ENCODE measurements around the gene STMND1.

STMND1 gene

DNA sequence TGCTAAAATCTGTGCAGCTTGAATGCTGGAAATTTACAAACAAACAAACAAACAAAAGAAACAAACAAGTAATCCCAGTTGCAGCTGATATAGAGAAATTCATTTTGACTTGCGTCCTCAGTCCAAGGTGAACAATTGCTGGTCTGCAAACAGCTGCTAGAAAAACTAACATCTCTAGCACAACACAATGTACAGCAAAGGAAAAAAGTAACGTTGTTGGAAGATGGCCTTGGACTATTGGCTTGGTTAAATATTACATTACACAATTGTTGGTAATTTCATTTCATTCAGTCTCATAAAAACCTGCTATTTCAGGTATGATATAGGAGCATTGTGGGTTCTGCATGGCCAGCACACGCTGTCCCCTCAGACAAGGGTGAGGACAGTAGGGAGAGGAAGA is 50.0 kb downstream of the STMND1 start:
- TF ChIP-seq NFRKB (IDR thresholded peaks at IDR 0.05), result no peak
- TF ChIP-seq TARDBP (IDR thresholded peaks at IDR 0.05), result no peak
- TF ChIP-seq ZNF384 (IDR thresholded peaks at IDR 0.05), result no peak
- TF ChIP-seq ELF4 (IDR thresholded peaks at IDR 0.05), result no peak
- TF ChIP-seq L3MBTL2 (conservative IDR thresholded peaks at IDR 0.05), result no peak
- no peak for TF ChIP-seq SUZ12 (IDR thresholded peaks at IDR 0.05)
- no peak for TF ChIP-seq ARNT (IDR thresholded peaks at IDR 0.05)
- no peak for TF ChIP-seq HDGF (IDR thresholded peaks at IDR 0.05; ENCODE audit: borderline replicate concordance)
- no peak for TF ChIP-seq FOXA1 (IDR thresholded peaks at IDR 0.05)
- TF ChIP-seq BHLHE40 (IDR thresholded peaks at IDR 0.05; ENCODE audit: borderline replicate concordance), result no peak
- no peak for TF ChIP-seq LEF1 (IDR thresholded peaks at IDR 0.05; ENCODE audit: borderline replicate concordance)
- TF ChIP-seq SP1 (IDR thresholded peaks at IDR 0.05), result no peak
- no peak for TF ChIP-seq FOXM1 (IDR thresholded peaks at IDR 0.05; ENCODE audit: borderline replicate concordance)
- TF ChIP-seq CTBP1 (IDR thresholded peaks at IDR 0.05; ENCODE audit: borderline replicate concordance), result no peak
- TF ChIP-seq, protein P1, sequence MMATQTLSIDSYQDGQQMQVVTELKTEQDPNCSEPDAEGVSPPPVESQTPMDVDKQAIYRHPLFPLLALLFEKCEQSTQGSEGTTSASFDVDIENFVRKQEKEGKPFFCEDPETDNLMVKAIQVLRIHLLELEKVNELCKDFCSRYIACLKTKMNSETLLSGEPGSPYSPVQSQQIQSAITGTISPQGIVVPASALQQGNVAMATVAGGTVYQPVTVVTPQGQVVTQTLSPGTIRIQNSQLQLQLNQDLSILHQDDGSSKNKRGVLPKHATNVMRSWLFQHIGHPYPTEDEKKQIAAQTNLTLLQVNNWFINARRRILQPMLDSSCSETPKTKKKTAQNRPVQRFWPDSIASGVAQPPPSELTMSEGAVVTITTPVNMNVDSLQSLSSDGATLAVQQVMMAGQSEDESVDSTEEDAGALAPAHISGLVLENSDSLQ (IDR thresholded peaks at IDR 0.05), result no peak
- POLR2A ChIA-PET, result no interaction called here
- DNase-seq (ENCODE audit: extremely low spot score), result no peak
- CTCF ChIA-PET, result interaction anchor here (0.6 kb wide), 1 partner anchor 417 kb away, joined by 4 read pairs; no protein-coding TSS in a partner anchor

GRCh38 chr6:17152703-17153102 is 50.9 kb downstream of the STMND1 start:
- ChIA-PET POLR2A (no interaction called here), CTCF (no interaction called here)
- no peak for DNase-seq (ENCODE audit: extremely low spot score)
- TF ChIP-seq HDGF (IDR thresholded peaks at IDR 0.05; ENCODE audit: borderline replicate concordance) (no peak), ZNF384 (IDR thresholded peaks at IDR 0.05) (no peak), SUZ12 (IDR thresholded peaks at IDR 0.05) (no peak), SP1 (IDR thresholded peaks at IDR 0.05) (no peak), L3MBTL2 (conservative IDR thresholded peaks at IDR 0.05) (no peak), FOXK2 (IDR thresholded peaks at IDR 0.05) (no peak), ELF4 (IDR thresholded peaks at IDR 0.05) (no peak), FOXM1 (IDR thresholded peaks at IDR 0.05; ENCODE audit: borderline replicate concordance) (no peak), BHLHE40 (IDR thresholded peaks at IDR 0.05; ENCODE audit: borderline replicate concordance) (no peak), CTBP1 (IDR thresholded peaks at IDR 0.05; ENCODE audit: borderline replicate concordance) (no peak), ARNT (IDR thresholded peaks at IDR 0.05) (no peak), NFRKB (IDR thresholded peaks at IDR 0.05) (no peak)
- TF ChIP-seq, protein P1 (IDR thresholded peaks at IDR 0.05), result no peak

DNA sequence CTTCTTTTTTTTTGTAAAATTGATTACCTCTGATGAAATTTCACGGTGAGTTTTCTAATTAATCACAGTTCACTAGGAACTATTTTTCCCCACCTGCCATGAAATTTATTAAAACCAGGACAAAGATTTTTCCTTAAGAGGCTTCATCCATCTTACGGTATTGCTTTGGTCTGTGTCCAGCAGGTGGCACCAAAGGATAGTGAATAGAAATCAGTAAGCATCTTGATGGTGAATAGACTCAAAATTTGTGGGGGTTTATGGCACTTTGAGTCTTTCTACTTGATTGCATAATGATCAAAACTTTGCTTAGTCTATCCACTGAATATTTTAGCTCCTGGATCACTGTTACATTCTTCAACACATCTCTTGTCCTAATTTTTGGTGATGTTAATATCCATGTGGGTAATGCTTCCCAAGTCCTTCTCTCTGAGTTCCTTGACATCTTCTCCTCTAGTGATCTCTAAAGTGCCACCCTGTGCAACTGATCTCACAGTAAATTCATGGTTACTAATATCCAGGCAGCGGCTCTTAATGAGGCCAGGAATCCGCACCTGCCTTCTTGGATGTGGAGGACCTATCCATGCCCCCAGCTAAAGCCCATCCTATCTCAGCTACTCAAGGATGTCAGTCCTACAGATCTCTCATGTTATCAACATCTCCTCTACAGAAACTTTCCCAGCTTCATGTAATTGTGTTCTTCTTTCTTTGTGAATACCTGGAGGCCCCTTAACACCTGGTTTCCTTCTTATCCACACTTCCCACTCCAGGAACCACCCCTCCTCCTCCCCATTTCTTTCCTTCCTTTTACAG is 54.5 kb downstream of the STMND1 start:
- TF ChIP-seq LEF1 (IDR thresholded peaks at IDR 0.05; ENCODE audit: borderline replicate concordance) (no peak), SUZ12 (IDR thresholded peaks at IDR 0.05) (no peak), FOXM1 (IDR thresholded peaks at IDR 0.05; ENCODE audit: borderline replicate concordance) (no peak)
- peak; percentile 42 for DNase-seq (ENCODE audit: extremely low spot score)
- POLR2A ChIA-PET, result no interaction called here
- CTCF ChIA-PET, result interaction anchor here (1.0 kb wide), 1 partner anchor 13 kb away, joined by 4 read pairs; no protein-coding TSS in a partner anchor

GRCh38 chr6:17156966-17157365 is 55.1 kb downstream of the STMND1 start:
- no peak for DNase-seq (ENCODE audit: extremely low spot score)
- no peak for TF ChIP-seq ELF4 (IDR thresholded peaks at IDR 0.05)
- ChIA-PET POLR2A (no interaction called here), CTCF (interaction anchor here (1.0 kb wide), 1 partner anchor 12 kb away, joined by 4 read pairs; no protein-coding TSS in a partner anchor)

- no peak for DNase-seq (ENCODE audit: extremely low spot score)
- ChIA-PET POLR2A (no interaction called here), CTCF (no interaction called here)
- TF ChIP-seq ARNT (IDR thresholded peaks at IDR 0.05) (no peak), TARDBP (IDR thresholded peaks at IDR 0.05) (no peak), LEF1 (IDR thresholded peaks at IDR 0.05; ENCODE audit: borderline replicate concordance) (no peak), FOXM1 (IDR thresholded peaks at IDR 0.05; ENCODE audit: borderline replicate concordance) (no peak), SUZ12 (IDR thresholded peaks at IDR 0.05) (no peak), CTBP1 (IDR thresholded peaks at IDR 0.05; ENCODE audit: borderline replicate concordance) (no peak), FOXA1 (IDR thresholded peaks at IDR 0.05) (no peak), L3MBTL2 (conservative IDR thresholded peaks at IDR 0.05) (no peak), NFRKB (IDR thresholded peaks at IDR 0.05) (no peak), ZNF384 (IDR thresholded peaks at IDR 0.05) (no peak), FOXK2 (IDR thresholded peaks at IDR 0.05) (no peak)
- TF ChIP-seq, protein P1 (IDR thresholded peaks at IDR 0.05), result no peak
Observed at GRCh38 chr6:17157617-17158016, 55.8 kb downstream of the STMND1 start.

- ChIA-PET POLR2A (no interaction called here), CTCF (interaction anchor here (0.7 kb wide), 1 partner anchor 8 kb away, joined by 3 read pairs; no protein-coding TSS in a partner anchor)
- no peak for TF ChIP-seq FOXK2 (IDR thresholded peaks at IDR 0.05)
- no peak for TF ChIP-seq FOXM1 (IDR thresholded peaks at IDR 0.05; ENCODE audit: borderline replicate concordance)
- TF ChIP-seq SP1 (IDR thresholded peaks at IDR 0.05), result no peak
- TF ChIP-seq ELF4 (IDR thresholded peaks at IDR 0.05), result no peak
- no peak for TF ChIP-seq HDGF (IDR thresholded peaks at IDR 0.05; ENCODE audit: borderline replicate concordance)
- no peak for TF ChIP-seq TARDBP (IDR thresholded peaks at IDR 0.05)
- no peak for TF ChIP-seq FOXA1 (IDR thresholded peaks at IDR 0.05)
- no peak for TF ChIP-seq ARNT (IDR thresholded peaks at IDR 0.05)
- TF ChIP-seq BHLHE40 (IDR thresholded peaks at IDR 0.05; ENCODE audit: borderline replicate concordance), result no peak
- TF ChIP-seq ZNF384 (IDR thresholded peaks at IDR 0.05), result no peak
- no peak for TF ChIP-seq SUZ12 (IDR thresholded peaks at IDR 0.05)
- no peak for TF ChIP-seq L3MBTL2 (conservative IDR thresholded peaks at IDR 0.05)
- DNase-seq (ENCODE audit: extremely low spot score), result no peak
Observed at GRCh38 chr6:17159240-17159639, 57.4 kb downstream of the STMND1 start.

Measured in HEK293T (cell line).